Fibroblast of pulmonary artery (primary cell): ENCODE data around the gene RABL6.

ENCODE experiments used
- DNase-seq: peaks from one replicate; pipeline ENCODE4 v3.0.0-alpha.2; 2010; ENCODE audit warnings: low read depth
- H3K4me3 ChIP-seq: replicated peaks from 2 replicates; pipeline ENCODE4 v1.5.1; 2011; ENCODE audit warnings: low read depth, mild to moderate bottlenecking, control low read depth, low read length, moderate library complexity
- TF ChIP-seq, protein P1 (sequence below): IDR thresholded peaks from 2 replicates; pipeline ENCODE4 v1.5.1; 2011; ENCODE audit warnings: mild to moderate bottlenecking, control low read depth, low read length, inconsistent platforms; ENCODE audit errors: missing control alignments

Gene RABL6

GRCh38 chr9:136769710-136770191, 38.0 kb upstream of the RABL6 start:
- no peak for DNase-seq
- no peak overlapping the region for H3K4me3 ChIP-seq
- TF ChIP-seq, protein P1, sequence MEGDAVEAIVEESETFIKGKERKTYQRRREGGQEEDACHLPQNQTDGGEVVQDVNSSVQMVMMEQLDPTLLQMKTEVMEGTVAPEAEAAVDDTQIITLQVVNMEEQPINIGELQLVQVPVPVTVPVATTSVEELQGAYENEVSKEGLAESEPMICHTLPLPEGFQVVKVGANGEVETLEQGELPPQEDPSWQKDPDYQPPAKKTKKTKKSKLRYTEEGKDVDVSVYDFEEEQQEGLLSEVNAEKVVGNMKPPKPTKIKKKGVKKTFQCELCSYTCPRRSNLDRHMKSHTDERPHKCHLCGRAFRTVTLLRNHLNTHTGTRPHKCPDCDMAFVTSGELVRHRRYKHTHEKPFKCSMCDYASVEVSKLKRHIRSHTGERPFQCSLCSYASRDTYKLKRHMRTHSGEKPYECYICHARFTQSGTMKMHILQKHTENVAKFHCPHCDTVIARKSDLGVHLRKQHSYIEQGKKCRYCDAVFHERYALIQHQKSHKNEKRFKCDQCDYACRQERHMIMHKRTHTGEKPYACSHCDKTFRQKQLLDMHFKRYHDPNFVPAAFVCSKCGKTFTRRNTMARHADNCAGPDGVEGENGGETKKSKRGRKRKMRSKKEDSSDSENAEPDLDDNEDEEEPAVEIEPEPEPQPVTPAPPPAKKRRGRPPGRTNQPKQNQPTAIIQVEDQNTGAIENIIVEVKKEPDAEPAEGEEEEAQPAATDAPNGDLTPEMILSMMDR: peak; percentile 55

DNA sequence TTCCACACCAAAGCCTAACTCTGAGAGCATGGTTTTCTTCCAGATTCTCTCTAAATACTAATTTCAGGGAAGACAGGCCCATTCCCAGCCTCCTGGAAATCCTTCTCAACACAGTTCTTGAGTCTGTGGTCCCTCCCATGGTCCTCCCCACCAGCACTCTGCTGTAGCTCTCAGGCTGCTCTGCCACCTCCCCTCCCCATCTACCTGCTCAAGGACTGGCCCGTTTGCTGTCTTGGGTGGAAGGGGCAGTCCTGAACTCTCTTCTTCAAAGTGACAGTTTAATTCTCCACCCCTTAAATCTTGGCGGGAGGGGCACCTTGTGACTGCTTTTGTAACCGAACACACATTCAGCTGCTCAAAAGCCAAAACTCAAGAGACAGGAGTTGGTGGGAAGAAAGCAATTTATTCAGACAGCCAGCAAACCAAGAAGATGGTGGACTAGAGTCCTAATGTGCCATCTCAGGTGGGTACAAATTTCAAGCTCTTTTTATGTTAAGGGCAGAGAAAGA, 35.8 kb upstream of the RABL6 start:
- TF ChIP-seq, protein P1: no peak
- H3K4me3 ChIP-seq: no peak overlapping the region
- no peak for DNase-seq

- no peak for DNase-seq
- H3K4me3 ChIP-seq: no peak overlapping the region
- TF ChIP-seq, protein P1: no peak
Observed at GRCh38 chr9:136773386-136774044, 34.2 kb upstream of the RABL6 start.

DNA sequence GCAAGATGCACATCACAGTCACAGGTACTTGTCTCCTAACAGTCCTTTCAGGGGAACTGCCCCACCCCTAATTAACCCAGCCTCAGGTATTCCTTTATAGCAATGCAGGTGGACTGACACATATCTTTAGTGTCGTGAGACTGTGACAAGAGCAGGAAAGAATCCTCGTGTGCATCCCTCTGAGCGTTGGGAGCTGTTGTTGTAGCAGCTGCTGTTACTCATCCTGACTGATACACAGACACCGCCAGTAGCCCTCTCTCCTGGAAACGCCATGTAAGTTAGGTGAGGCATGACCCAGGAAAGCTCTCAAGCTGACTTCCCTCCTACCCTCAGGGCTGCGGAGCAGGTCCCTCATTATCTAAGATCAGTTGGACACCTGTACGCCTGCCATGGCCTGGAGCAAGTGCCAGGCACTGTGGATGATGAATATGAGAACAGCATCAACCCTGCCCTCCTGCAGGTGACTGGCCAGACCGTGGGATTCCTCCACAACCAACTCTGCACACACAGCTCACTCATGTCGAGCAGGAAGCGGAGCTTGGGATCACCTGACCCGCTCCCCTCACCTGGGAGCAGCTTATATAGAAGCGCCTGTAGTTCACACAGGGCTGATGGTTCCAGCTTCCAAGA, 33.2 kb upstream of the RABL6 start:
- TF ChIP-seq, protein P1: no peak
- H3K4me3 ChIP-seq: no peak overlapping the region
- no peak for DNase-seq

DNA sequence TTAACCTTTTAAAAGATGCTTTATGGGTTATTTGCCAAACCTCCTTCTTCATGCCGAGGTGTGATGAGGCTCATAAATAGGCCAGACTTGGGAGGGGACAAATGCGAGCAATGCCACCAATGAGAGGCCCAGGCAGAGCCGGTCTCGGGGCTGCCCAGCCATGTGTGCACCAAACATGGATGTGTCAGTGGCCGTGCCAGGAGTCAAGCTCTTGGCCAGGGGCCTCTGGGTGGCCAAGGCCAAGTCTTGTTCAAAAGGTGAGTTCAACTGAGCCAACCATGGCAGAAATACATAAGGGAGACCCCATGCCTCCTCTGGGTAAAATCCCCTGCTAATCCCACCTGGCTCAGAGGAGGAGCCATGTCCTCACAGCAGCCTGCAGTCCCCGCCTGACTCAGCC, 32.6 kb upstream of the RABL6 start:
- TF ChIP-seq, protein P1: no peak
- no peak for DNase-seq
- H3K4me3 ChIP-seq: no peak overlapping the region

GRCh38 chr9:136776947-136777346, 30.8 kb upstream of the RABL6 start:
- no peak overlapping the region for H3K4me3 ChIP-seq
- DNase-seq: no peak
- TF ChIP-seq, protein P1: no peak

DNA sequence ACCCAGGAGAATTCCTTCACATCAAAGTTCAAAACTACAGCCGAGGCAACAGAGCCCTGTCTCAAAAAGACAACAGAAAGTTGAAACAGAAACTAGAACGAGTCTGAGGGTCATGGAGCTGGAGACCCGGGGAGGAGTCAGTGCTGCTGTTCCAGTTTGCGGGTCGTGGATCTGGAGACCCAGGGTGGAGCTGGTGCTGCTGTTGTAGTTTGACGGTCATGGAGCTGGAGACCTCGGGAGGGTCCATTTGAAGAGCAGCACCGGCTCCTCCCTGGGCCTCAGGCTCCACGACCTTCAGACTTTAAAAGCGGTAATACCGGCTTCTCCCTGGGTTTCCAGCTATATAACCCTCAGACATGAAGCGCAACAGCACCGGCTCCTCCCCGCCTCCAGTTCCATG, 30.4 kb upstream of the RABL6 start:
- no peak for DNase-seq
- TF ChIP-seq, protein P1: no peak
- H3K4me3 ChIP-seq: no peak overlapping the region
